IPS-NIHi11 (cell line): ENCODE results near the gene IMMP1L.
"Not testable (repeated sequence)": the region's sequence is repeated elsewhere in the genome, so short reads cannot be mapped to it uniquely, and the experiment has no call there.

Source experiments
- DNase-seq: peaks from one replicate; pipeline ENCODE4 v3.0.0; 2012; ENCODE audit warnings: mixed read lengths, low spot score

The IMMP1L gene, protein sequence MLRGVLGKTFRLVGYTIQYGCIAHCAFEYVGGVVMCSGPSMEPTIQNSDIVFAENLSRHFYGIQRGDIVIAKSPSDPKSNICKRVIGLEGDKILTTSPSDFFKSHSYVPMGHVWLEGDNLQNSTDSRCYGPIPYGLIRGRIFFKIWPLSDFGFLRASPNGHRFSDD

GRCh38 chr11:31509429-31510345 lies at the start of gene IMMP1L, which contains the start of gene ELP4:
Gene IMMP1L (minus strand): TSS chr11:31509622. CDS start chr11:31463276, 46,346 bp downstream.
Gene ELP4 (plus strand): TSS chr11:31509767. CDS start chr11:31509785, 18 bp downstream.
- DNase-seq = peak; percentile 97

DNA sequence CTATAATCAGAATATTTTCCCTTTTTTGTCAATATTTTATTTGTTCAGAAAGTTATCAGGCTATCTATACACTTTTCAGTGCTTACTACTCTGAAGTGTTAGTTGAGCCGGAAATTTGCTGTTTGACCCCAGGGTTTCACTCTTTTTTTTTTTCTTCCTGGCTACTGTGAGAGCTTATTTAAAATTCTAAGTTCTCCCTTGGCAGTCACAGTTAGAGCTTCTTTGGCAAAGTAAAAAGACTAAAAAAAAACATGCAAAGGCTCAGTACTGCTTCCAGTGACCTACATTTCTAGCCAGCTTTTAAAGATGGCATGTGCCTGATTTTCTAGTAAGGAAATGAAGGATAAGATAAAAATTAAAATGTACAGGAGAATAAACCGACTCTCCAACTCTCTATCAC lies 48.6 kb upstream of the IMMP1L start:
- no peak for DNase-seq

GRCh38 chr11:31555938-31556337 lies 46.5 kb upstream of the IMMP1L start:
- no peak for DNase-seq

DNA sequence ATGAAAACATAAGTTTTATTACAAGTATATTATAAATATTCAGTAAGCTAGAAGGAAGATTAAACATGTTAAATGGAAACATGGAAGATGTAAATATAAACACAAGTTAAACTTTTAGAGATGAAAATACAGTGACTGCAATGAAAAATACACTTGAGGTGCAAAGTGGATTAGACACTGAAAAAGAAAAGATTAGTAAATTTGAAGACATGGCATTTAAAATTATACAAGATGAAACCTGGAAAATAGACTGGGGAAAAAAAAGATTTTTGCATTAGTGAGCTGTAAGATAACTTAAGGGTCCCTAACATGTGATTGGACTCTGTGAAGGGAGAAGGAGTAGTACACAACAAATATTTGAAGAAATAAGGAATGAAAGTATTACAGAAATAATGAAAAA lies 33.4 kb upstream of the IMMP1L start:
- DNase-seq = no peak

DNA sequence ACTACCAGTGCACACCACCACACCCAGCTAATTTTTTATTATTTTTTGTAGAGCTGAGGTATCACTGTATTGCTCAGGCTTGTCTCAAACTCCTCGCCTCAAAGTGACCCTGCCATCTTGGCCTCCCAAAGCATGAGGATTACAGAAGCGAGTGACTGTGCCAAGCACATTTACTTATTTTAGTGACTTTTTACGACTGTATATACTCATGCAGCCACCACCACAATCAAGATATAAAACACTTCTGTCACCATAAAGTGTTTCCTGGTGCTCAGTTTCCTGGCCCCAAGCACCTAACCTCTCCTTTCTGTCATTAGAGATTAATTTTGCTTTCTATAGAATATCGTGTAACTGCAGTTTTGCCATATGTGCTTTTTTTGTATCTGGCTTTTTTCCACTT lies 26.1 kb upstream of the IMMP1L start:
- no peak for DNase-seq

- no peak for DNase-seq
Measured at GRCh38 chr11:31531293-31531692, 21.9 kb upstream of the IMMP1L start.

- DNase-seq = no peak
Measured at GRCh38 chr11:31529701-31530100, 20.3 kb upstream of the IMMP1L start.

DNA sequence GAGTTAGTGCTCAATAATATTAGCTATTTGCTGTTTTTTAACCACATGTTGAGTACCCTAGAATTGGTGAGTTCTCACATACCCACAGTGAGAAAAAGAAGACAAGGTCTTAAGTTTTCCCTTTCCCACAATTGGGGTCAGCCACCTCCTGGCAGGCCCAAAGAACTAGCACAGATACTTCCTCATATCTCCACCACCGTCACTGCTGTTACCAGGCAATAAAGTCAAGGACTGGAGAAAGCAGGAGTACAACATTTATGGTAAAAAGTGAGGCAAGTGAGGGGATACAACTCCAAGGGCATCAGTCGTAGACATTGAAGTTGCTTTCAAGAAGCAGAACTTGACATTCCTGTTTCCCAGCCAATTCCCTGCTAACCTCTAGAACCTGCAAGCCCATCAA lies 19.8 kb upstream of the IMMP1L start:
- DNase-seq = no peak

DNA sequence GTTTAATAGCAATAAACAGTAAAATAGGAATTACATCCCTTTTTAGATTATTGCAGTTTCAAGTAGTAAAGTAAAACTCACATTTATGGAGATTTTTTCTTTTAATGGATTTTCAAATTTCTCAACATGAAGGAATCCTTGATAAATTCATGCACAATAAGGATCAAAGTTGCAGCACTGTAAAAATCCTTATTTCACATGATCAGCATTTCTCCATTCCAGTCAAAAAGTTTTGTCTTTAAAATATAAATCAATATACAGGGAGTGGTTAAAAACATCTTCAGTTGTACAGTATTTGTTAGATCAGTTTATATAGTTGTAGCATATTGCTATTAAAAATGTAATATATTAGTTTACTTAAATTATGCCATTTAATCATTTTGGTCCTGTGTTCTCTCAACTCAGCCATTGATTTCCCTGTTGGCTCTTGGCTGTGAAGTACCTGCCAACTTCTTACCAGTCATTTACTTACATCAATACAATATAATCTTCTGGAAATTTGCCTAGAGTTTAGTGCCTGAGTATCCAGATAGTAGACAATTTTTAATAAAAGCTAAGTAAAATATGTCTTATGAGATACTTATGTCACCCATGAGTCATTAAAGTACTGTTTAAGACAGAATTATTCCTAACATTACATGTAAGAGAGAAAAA lies 12.2 kb upstream of the IMMP1L start:
- no peak for DNase-seq

GRCh38 chr11:31512117-31512516 lies 2.7 kb upstream of the IMMP1L start:
- no peak for DNase-seq

- no peak for DNase-seq
Measured at GRCh38 chr11:31509051-31509428, 382 bp downstream of the IMMP1L start.

- DNase-seq = no peak
Measured at GRCh38 chr11:31500560-31500959, 8.9 kb downstream of the IMMP1L start.

DNA sequence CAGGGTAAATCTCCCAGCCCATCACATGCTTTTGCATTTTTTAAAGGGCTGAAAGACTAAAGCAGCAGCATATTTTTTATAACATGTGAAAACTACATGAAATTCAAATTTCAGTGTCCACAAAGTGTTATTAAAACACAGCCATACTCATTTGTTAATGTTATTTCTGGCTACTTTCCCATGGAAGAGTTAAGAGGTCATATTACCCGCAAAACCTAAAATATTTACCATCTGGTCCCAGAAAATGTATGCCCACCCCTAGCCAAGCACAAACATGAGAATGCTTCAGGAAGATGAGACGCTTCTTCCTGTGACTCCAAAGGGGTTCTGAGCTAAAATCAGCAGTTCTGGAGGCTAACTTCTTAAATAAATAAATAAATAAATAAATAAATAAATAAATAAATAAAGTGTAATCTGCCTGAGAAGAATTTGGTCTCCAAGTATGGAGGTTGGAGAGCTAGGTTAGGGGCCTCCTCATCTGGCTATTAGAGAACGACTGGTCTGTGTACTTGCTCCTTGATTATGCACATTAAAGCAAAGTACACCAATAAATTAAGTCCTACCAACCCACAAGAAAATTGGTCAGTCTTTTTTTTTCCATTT lies 9.7 kb downstream of the IMMP1L start:
- no peak for DNase-seq

GRCh38 chr11:31493762-31494161 lies 15.7 kb downstream of the IMMP1L start:
- not testable (repeated sequence) for DNase-seq

GRCh38 chr11:31493235-31493634 lies 16.2 kb downstream of the IMMP1L start:
- DNase-seq = no peak

DNA sequence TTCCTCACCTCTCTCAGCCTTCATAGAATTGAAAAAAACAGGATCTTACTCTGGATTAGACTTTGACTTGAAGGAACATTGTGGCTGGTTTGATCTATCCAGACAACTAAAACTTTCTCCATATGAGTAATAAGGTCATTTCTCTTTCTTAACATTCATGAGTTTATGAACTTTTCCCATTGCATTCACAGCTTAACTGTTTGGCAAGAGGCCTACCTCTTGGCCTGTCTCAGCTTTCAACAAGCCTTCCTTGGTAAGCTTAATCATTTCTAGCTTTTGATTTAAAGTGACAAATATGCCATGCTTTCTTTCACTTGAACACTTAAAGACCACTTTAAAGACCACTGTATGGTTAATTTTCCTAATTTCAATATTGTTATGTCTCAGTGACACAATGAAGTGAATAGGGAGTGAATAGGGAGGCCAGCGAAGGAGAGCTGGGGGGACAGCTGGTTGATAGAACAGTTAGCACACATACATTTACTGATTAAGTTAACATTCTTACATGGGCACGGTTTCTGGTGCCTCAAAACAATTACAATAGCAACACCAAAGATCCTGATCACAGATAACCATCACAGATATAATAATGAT lies 17.0 kb downstream of the IMMP1L start:
- no peak for DNase-seq

DNA sequence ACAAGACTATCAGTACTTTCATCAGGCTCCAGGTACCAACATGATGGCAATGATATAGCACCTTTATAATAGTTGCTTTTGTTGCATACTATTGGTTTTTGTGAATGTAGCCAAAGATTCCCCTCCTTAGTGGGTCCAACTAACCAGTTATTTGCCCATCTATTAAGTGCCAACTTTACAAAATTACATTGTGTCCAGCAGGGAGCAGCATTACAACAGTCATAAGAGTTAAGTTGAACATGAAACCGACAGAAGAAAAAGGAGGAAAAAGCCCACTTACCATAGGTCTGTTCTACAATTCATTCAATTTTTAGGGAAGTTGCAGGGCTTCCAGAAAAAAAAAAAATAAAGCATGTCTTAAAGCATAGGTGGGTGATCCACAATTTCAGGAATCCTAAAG lies 21.6 kb downstream of the IMMP1L start:
- DNase-seq = peak; percentile 13

- DNase-seq = no peak
Measured at GRCh38 chr11:31484497-31484896, 24.9 kb downstream of the IMMP1L start.

DNA sequence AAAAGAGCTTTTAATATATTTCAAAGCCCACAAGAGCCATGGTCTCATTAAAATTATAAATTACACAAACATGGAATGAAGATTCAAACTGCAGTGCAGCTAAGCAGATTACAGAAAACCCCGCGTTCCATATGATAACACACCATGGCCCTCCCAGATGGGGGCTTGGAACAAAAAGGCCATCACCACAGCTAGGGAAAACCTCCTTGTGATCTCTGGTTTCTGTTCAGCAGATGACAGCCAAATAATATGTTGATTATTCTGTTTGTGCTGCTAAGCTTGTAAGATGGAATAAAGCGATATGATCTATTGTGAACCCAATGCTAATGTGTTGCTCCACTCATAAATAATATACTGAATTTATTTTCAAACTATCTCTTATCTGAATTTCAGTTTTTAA lies 28.5 kb downstream of the IMMP1L start:
- DNase-seq = no peak

GRCh38 chr11:31479066-31479465 lies 30.4 kb downstream of the IMMP1L start:
- no peak for DNase-seq

DNA sequence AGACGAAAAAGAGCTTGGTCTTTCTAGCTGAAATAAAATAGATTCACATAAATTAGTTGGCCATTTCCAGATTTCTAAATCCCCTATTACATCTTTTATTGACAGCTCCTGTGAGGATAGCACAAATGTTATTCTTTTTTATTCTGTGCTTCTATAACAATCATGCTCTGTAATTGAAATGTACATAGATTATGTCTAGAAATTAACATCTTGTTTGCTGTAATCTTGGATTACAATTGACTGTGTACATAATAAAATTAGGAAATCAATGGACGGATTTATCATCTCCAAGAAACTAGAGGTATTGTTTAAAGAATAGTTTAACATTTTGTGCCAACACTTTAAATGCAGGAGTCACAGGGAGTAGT lies 31.2 kb downstream of the IMMP1L start:
- no peak for DNase-seq

GRCh38 chr11:31477528-31478222 lies 31.7 kb downstream of the IMMP1L start:
- DNase-seq = no peak
